Measurements from ENCODE around the gene LBP.

The LBP gene, protein sequence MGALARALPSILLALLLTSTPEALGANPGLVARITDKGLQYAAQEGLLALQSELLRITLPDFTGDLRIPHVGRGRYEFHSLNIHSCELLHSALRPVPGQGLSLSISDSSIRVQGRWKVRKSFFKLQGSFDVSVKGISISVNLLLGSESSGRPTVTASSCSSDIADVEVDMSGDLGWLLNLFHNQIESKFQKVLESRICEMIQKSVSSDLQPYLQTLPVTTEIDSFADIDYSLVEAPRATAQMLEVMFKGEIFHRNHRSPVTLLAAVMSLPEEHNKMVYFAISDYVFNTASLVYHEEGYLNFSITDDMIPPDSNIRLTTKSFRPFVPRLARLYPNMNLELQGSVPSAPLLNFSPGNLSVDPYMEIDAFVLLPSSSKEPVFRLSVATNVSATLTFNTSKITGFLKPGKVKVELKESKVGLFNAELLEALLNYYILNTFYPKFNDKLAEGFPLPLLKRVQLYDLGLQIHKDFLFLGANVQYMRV

GRCh38 chr20:38346247-38346651, at the start of gene LBP:
LBP (plus strand) TSS chr20:38346482; CDS start chr20:38346517, 35 bp downstream.
- H3K27me3 ChIP-seq (ENCODE audit: control insufficient read depth in 2 of 2, insufficient read depth in 2 of 2, low read length in 2 of 2): peaks cover 0 to 2% of the 10 kb centered on the region in 2 donors
- H3K36me3 ChIP-seq (ENCODE audit: control insufficient read depth in 2 of 2, insufficient read depth in 2 of 2, low read length in 2 of 2): no peaks in the 10 kb centered on the region
- no peak within 1 kb of the TSS for H3K27ac ChIP-seq (ENCODE audit: low read depth in 2 of 2, low read length in 2 of 2)
- peaks cover 0 to 2% of the 10 kb centered on the region in 2 donors for H3K4me1 ChIP-seq (ENCODE audit: control insufficient read depth in 2 of 2, insufficient read depth in 2 of 2, low read length in 2 of 2)
- no peak within 1 kb of the TSS for H3K4me3 ChIP-seq (ENCODE audit: low read length in 2 of 2)
- H3K9me3 ChIP-seq (ENCODE audit: control insufficient read depth in 2 of 2, low read length in 2 of 2): no peaks in the 10 kb centered on the region
- H3K9ac ChIP-seq (ENCODE audit: low read depth in 1 of 2, low read length in 2 of 2): no peak within 1 kb of the TSS

DNA sequence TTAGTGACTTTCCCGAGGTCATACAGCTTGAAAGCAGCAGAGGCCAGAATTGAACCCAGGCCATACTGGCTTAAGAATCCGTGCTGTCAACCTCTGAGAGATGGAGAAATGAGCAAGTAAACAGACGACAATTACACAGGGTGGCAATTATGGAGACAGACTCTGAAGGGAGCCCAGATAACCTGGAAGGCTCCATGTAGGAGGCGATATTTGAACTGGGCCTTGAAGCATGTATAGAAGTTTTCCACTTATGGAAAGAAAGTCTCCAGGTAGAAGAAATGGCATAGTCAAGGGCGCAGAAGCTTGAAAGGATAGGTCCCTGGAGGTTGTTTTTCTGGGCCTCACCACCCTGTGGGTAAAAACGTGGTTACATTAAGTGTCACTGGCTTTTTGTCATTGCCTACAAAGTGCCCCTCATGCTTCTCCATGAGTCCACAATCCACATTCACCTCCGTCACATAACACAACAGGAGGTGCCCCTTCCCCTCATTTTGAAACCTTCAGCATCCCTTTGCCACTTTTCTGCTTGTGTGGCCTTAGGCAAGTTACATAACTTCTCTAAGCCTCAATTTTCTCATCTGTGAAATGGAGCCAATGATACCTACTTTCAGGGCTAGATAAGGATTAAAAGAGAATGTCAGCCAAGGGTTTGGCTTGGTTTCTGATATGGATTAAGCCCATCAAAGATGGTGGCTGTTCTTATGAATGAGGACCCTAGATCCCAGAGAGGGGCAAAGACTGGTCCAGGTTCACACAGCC, 48.2 kb upstream of the LBP start:
- H3K4me3 ChIP-seq (ENCODE audit: low read length in 2 of 2): no peak overlapping the region
- H3K4me1 ChIP-seq (ENCODE audit: control insufficient read depth in 2 of 2, insufficient read depth in 2 of 2, low read length in 2 of 2): no peaks in the 10 kb centered on the region
- no peaks in the 10 kb centered on the region for H3K27me3 ChIP-seq (ENCODE audit: control insufficient read depth in 2 of 2, insufficient read depth in 2 of 2, low read length in 2 of 2)
- peak overlapping the region; percentile 48 to 66 for H3K27ac ChIP-seq (ENCODE audit: low read depth in 2 of 2, low read length in 2 of 2)
- H3K36me3 ChIP-seq (ENCODE audit: control insufficient read depth in 2 of 2, insufficient read depth in 2 of 2, low read length in 2 of 2): no peaks in the 10 kb centered on the region
- H3K9ac ChIP-seq (ENCODE audit: low read depth in 1 of 2, low read length in 2 of 2): no peak overlapping the region
- H3K9me3 ChIP-seq (ENCODE audit: control insufficient read depth in 2 of 2, low read length in 2 of 2): no peaks in the 10 kb centered on the region

DNA sequence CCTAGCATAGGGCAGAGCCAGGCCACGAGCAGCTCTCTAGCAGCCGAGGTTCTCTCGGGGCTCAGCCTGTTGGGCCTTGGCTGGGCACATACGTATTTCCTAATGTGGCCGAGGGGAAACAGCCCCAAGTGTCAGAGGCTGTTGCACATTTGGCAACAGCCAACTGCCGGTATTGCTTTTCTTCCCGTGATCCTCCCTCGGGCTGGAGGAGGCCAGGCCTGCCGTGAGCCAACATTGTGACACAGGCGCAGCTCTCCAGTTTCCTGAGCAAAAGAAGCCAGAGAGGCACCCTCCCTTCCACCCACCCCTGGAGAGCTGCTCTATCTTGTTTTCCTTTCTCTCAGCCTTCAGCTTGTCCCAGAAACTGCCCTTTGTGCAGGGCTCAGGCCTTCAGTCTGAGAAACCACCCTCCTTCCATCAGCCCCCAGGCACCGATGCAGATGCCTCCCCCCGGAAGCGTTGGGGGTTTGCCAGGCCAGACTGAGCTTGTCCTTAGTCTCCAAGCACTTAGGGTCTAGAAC, 47.5 kb upstream of the LBP start:
- no peak overlapping the region for H3K9ac ChIP-seq (ENCODE audit: low read depth in 1 of 2, low read length in 2 of 2)
- no peaks in the 10 kb centered on the region for H3K27me3 ChIP-seq (ENCODE audit: control insufficient read depth in 2 of 2, insufficient read depth in 2 of 2, low read length in 2 of 2)

DNA sequence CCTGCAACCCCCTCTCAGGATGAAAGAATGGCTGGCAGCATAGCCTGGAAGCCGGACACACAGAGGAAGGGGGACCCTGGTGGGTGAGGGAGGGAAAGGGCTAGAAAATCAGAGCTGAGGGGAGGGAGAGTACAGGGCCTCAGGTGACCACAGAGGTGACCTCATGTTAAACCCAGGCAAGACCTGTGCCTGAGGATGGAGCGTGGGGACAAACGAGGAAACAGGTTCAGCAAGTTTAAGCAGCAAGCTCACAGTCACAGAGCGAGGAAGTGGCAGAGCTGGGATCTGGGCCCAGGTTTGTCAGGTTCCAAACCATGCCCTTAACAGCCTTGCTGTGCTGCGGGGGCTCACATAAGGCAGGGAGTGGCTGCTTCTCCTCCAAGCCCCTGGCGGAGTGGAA, 46.3 kb upstream of the LBP start:
- Histone ChIP-seq H3K4me3 (ENCODE audit: low read length in 2 of 2) (no peak overlapping the region), H3K27me3 (ENCODE audit: control insufficient read depth in 2 of 2, insufficient read depth in 2 of 2, low read length in 2 of 2) (peaks cover 0 to 3% of the 10 kb centered on the region in 2 donors), H3K9me3 (ENCODE audit: control insufficient read depth in 2 of 2, low read length in 2 of 2) (no peaks in the 10 kb centered on the region), H3K4me1 (ENCODE audit: control insufficient read depth in 2 of 2, insufficient read depth in 2 of 2, low read length in 2 of 2) (no peaks in the 10 kb centered on the region), H3K36me3 (ENCODE audit: control insufficient read depth in 2 of 2, insufficient read depth in 2 of 2, low read length in 2 of 2) (no peaks in the 10 kb centered on the region), H3K9ac (ENCODE audit: low read depth in 1 of 2, low read length in 2 of 2) (no peak overlapping the region), H3K27ac (ENCODE audit: low read depth in 2 of 2, low read length in 2 of 2) (no peak overlapping the region)

More for the DNA sequence above, 47.5 kb upstream of the LBP start:
- H3K4me1 ChIP-seq (ENCODE audit: control insufficient read depth in 2 of 2, insufficient read depth in 2 of 2, low read length in 2 of 2): no peaks in the 10 kb centered on the region
- H3K4me3 ChIP-seq (ENCODE audit: low read length in 2 of 2): no peak overlapping the region
- H3K36me3 ChIP-seq (ENCODE audit: control insufficient read depth in 2 of 2, insufficient read depth in 2 of 2, low read length in 2 of 2): no peaks in the 10 kb centered on the region
- peak overlapping the region; percentile 48 to 66 for H3K27ac ChIP-seq (ENCODE audit: low read depth in 2 of 2, low read length in 2 of 2)
- H3K9me3 ChIP-seq (ENCODE audit: control insufficient read depth in 2 of 2, low read length in 2 of 2): no peaks in the 10 kb centered on the region

DNA sequence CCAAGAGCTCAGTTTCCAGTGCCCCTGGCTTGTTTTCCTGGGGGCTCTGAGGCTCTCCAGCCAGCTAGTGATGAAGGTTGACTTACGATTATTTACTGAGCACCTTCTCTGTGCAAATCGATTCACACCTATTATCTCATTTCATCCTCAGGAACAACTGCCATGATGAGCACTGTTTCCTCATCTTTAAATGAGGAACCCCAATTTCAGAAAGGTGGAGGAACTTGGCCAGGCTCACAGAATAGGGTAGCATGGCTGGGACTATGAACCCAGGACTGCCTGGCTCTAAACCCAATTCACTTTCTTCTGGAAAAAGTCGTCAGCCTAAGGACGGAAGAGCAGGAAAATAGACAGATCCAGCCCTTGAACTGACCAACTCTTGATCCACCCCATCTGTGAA, 45.8 kb upstream of the LBP start:
- Histone ChIP-seq H3K27me3 (ENCODE audit: control insufficient read depth in 2 of 2, insufficient read depth in 2 of 2, low read length in 2 of 2) (peaks cover 0 to 3% of the 10 kb centered on the region in 2 donors), H3K4me3 (ENCODE audit: low read length in 2 of 2) (no peak overlapping the region), H3K9me3 (ENCODE audit: control insufficient read depth in 2 of 2, low read length in 2 of 2) (no peaks in the 10 kb centered on the region), H3K36me3 (ENCODE audit: control insufficient read depth in 2 of 2, insufficient read depth in 2 of 2, low read length in 2 of 2) (no peaks in the 10 kb centered on the region), H3K4me1 (ENCODE audit: control insufficient read depth in 2 of 2, insufficient read depth in 2 of 2, low read length in 2 of 2) (no peaks in the 10 kb centered on the region), H3K27ac (ENCODE audit: low read depth in 2 of 2, low read length in 2 of 2) (no peak overlapping the region), H3K9ac (ENCODE audit: low read depth in 1 of 2, low read length in 2 of 2) (no peak overlapping the region)

- Histone ChIP-seq H3K4me3 (ENCODE audit: low read length in 2 of 2) (no peak overlapping the region), H3K4me1 (ENCODE audit: control insufficient read depth in 2 of 2, insufficient read depth in 2 of 2, low read length in 2 of 2) (no peaks in the 10 kb centered on the region), H3K36me3 (ENCODE audit: control insufficient read depth in 2 of 2, insufficient read depth in 2 of 2, low read length in 2 of 2) (no peaks in the 10 kb centered on the region), H3K9ac (ENCODE audit: low read depth in 1 of 2, low read length in 2 of 2) (no peak overlapping the region), H3K27ac (ENCODE audit: low read depth in 2 of 2, low read length in 2 of 2) (no peak overlapping the region), H3K27me3 (ENCODE audit: control insufficient read depth in 2 of 2, insufficient read depth in 2 of 2, low read length in 2 of 2) (peaks cover 0 to 3% of the 10 kb centered on the region in 2 donors), H3K9me3 (ENCODE audit: control insufficient read depth in 2 of 2, low read length in 2 of 2) (no peaks in the 10 kb centered on the region)
These were observed 45.0 kb upstream of the LBP start for GRCh38 chr20:38301309-38301708.

- Histone ChIP-seq H3K4me1 (ENCODE audit: control insufficient read depth in 2 of 2, insufficient read depth in 2 of 2, low read length in 2 of 2) (no peaks in the 10 kb centered on the region), H3K36me3 (ENCODE audit: control insufficient read depth in 2 of 2, insufficient read depth in 2 of 2, low read length in 2 of 2) (no peaks in the 10 kb centered on the region), H3K9me3 (ENCODE audit: control insufficient read depth in 2 of 2, low read length in 2 of 2) (no peaks in the 10 kb centered on the region), H3K4me3 (ENCODE audit: low read length in 2 of 2) (no peak overlapping the region), H3K27me3 (ENCODE audit: control insufficient read depth in 2 of 2, insufficient read depth in 2 of 2, low read length in 2 of 2) (peaks cover 0 to 3% of the 10 kb centered on the region in 2 donors), H3K9ac (ENCODE audit: low read depth in 1 of 2, low read length in 2 of 2) (no peak overlapping the region), H3K27ac (ENCODE audit: low read depth in 2 of 2, low read length in 2 of 2) (no peak overlapping the region)
These were observed 43.5 kb upstream of the LBP start for GRCh38 chr20:38302786-38303185.

DNA sequence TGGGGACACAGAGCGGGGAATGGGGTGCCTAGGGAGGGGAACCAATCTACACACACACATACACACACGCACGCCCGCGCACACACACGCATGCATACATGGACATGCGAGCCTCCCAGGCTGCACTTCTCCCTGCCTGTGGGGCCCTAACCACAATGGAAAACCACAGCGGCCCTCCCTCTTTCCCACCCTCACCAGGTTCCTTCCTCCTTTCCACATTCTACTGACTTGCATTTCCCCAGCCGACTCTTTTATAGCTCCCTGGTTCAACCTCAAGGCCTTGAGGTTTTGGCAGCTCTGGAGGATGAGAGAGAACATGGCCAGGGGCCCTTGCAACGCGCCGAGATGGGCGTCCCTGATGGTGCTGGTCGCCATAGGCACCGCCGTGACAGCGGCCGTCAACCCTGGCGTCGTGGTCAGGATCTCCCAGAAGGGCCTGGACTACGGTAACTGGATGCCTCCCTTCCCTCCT, 42.3 kb upstream of the LBP start, which contains the start of gene BPI:
Gene BPI, plus strand, starts transcription at position 249 of the 472 bp plus-strand sequence. Its CDS starts 68 bp downstream, at position 317.
- Histone ChIP-seq H3K36me3 (ENCODE audit: control insufficient read depth in 2 of 2, insufficient read depth in 2 of 2, low read length in 2 of 2) (no peaks in the 10 kb centered on the region), H3K27me3 (ENCODE audit: control insufficient read depth in 2 of 2, insufficient read depth in 2 of 2, low read length in 2 of 2) (peaks cover 0 to 3% of the 10 kb centered on the region in 2 donors), H3K4me1 (ENCODE audit: control insufficient read depth in 2 of 2, insufficient read depth in 2 of 2, low read length in 2 of 2) (no peaks in the 10 kb centered on the region), H3K4me3 (ENCODE audit: low read length in 2 of 2) (no peak within 1 kb of the TSS), H3K9ac (ENCODE audit: low read depth in 1 of 2, low read length in 2 of 2) (no peak within 1 kb of the TSS), H3K27ac (ENCODE audit: low read depth in 2 of 2, low read length in 2 of 2) (no peak within 1 kb of the TSS), H3K9me3 (ENCODE audit: control insufficient read depth in 2 of 2, low read length in 2 of 2) (no peaks in the 10 kb centered on the region)

- Histone ChIP-seq H3K9me3 (ENCODE audit: control insufficient read depth in 2 of 2, low read length in 2 of 2) (no peaks in the 10 kb centered on the region), H3K27me3 (ENCODE audit: control insufficient read depth in 2 of 2, insufficient read depth in 2 of 2, low read length in 2 of 2) (peaks cover 0 to 3% of the 10 kb centered on the region in 2 donors), H3K9ac (ENCODE audit: low read depth in 1 of 2, low read length in 2 of 2) (no peak overlapping the region), H3K36me3 (ENCODE audit: control insufficient read depth in 2 of 2, insufficient read depth in 2 of 2, low read length in 2 of 2) (no peaks in the 10 kb centered on the region), H3K4me1 (ENCODE audit: control insufficient read depth in 2 of 2, insufficient read depth in 2 of 2, low read length in 2 of 2) (no peaks in the 10 kb centered on the region), H3K4me3 (ENCODE audit: low read length in 2 of 2) (no peak overlapping the region), H3K27ac (ENCODE audit: low read depth in 2 of 2, low read length in 2 of 2) (no peak overlapping the region)
These were observed 41.3 kb upstream of the LBP start for GRCh38 chr20:38304845-38305447.

Data from mucosa of rectum (tissue), 2 donors.